ENCODE data around the gene PRR7. TPM values are rescaled to one million over a fixed set of nuclear protein-coding genes. Genes with fewer than 3 reads are reported as not detected.
A peak's percentile ranks its signal among the peaks of the same experiment; 100 is the strongest.

PRR7 gene
- total and polyA plus RNA-seq, 2 of the 13 experiments (the other 11 are each of a cell fraction or from before 2014, with no cell fraction given) = 4.8 to 5.0 TPM

GRCh38 chr5:177409043-177409801, 37.4 kb upstream of the PRR7 start, which contains the start of gene F12 (continued):
- no peak for TF ChIP-seq ZBTB2 (CRISPR knock-in tag; IDR thresholded peaks at IDR 0.05; ENCODE audit: low read depth)
- TF ChIP-seq, protein P1, sequence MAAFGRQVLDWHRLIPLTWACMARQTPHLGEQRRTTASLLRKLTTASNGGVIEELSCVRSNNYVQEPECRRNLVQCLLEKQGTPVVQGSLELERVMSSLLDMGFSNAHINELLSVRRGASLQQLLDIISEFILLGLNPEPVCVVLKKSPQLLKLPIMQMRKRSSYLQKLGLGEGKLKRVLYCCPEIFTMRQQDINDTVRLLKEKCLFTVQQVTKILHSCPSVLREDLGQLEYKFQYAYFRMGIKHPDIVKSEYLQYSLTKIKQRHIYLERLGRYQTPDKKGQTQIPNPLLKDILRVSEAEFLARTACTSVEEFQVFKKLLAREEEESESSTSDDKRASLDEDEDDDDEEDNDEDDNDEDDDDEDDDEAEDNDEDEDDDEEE (CRISPR knock-in tag; IDR thresholded peaks at IDR 0.05) = no peak
- TF ChIP-seq ZNF850 (CRISPR knock-in tag; conservative IDR thresholded peaks at IDR 0.05) = no peak
- no peak for TF ChIP-seq RBFOX2 (IDR thresholded peaks at IDR 0.05; ENCODE audit: low read depth, low read length)
- no peak; the same call in 1 of the 2 replicates for TF ChIP-seq HIVEP1 (CRISPR knock-in tag; IDR thresholded peaks at IDR 0.05)
- TF ChIP-seq, protein P2, sequence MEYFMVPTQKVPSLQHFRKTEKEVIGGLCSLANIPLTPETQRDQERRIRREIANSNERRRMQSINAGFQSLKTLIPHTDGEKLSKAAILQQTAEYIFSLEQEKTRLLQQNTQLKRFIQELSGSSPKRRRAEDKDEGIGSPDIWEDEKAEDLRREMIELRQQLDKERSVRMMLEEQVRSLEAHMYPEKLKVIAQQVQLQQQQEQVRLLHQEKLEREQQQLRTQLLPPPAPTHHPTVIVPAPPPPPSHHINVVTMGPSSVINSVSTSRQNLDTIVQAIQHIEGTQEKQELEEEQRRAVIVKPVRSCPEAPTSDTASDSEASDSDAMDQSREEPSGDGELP (IDR thresholded peaks at IDR 0.05; ENCODE audit: borderline replicate concordance, low read depth) = peak; percentile 56; the same call in 1 of the 2 replicates
- TF ChIP-seq TSC22D2 (CRISPR knock-in tag; IDR thresholded peaks at IDR 0.05; ENCODE audit: borderline replicate concordance) = no peak
- TF ChIP-seq ZBTB20 (CRISPR knock-in tag; IDR thresholded peaks at IDR 0.05; ENCODE audit: borderline replicate concordance, low read depth) = no peak
- TF ChIP-seq FOSL1 (CRISPR knock-in tag; IDR thresholded peaks at IDR 0.05; ENCODE audit: borderline replicate concordance) = no peak
- no peak for TF ChIP-seq SRY (CRISPR knock-in tag; IDR thresholded peaks at IDR 0.05)
- TF ChIP-seq ZNF781 (CRISPR knock-in tag; IDR thresholded peaks at IDR 0.05; ENCODE audit: borderline replicate concordance, not compliant biosample characterization) = no peak
- TF ChIP-seq ZNF331 (CRISPR knock-in tag; IDR thresholded peaks at IDR 0.05) = no peak
- no peak for TF ChIP-seq HMGXB3 (CRISPR knock-in tag; IDR thresholded peaks at IDR 0.05; ENCODE audit: borderline replicate concordance)
- no peak for TF ChIP-seq ERF (CRISPR knock-in tag; IDR thresholded peaks at IDR 0.05)
- no peak for TF ChIP-seq ZNF552 (CRISPR knock-in tag; IDR thresholded peaks at IDR 0.05; ENCODE audit: borderline replicate concordance)
- TF ChIP-seq ZMAT3 (CRISPR knock-in tag; conservative IDR thresholded peaks at IDR 0.05) = no peak
- TF ChIP-seq, protein P3, sequence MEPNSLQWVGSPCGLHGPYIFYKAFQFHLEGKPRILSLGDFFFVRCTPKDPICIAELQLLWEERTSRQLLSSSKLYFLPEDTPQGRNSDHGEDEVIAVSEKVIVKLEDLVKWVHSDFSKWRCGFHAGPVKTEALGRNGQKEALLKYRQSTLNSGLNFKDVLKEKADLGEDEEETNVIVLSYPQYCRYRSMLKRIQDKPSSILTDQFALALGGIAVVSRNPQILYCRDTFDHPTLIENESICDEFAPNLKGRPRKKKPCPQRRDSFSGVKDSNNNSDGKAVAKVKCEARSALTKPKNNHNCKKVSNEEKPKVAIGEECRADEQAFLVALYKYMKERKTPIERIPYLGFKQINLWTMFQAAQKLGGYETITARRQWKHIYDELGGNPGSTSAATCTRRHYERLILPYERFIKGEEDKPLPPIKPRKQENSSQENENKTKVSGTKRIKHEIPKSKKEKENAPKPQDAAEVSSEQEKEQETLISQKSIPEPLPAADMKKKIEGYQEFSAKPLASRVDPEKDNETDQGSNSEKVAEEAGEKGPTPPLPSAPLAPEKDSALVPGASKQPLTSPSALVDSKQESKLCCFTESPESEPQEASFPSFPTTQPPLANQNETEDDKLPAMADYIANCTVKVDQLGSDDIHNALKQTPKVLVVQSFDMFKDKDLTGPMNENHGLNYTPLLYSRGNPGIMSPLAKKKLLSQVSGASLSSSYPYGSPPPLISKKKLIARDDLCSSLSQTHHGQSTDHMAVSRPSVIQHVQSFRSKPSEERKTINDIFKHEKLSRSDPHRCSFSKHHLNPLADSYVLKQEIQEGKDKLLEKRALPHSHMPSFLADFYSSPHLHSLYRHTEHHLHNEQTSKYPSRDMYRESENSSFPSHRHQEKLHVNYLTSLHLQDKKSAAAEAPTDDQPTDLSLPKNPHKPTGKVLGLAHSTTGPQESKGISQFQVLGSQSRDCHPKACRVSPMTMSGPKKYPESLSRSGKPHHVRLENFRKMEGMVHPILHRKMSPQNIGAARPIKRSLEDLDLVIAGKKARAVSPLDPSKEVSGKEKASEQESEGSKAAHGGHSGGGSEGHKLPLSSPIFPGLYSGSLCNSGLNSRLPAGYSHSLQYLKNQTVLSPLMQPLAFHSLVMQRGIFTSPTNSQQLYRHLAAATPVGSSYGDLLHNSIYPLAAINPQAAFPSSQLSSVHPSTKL (CRISPR knock-in tag; IDR thresholded peaks at IDR 0.05) = peak; percentile 67

Measured in HepG2 (cell line).